ENCODE results near the gene C5AR2. TPM values are rescaled to one million over a fixed set of nuclear protein-coding genes. Genes with fewer than 3 reads are reported as not detected.
"Not testable (repeated sequence)": the region's sequence is repeated elsewhere in the genome, so short reads cannot be mapped to it uniquely, and the experiment has no call there.

Gene C5AR2
- not detected in 2 replicates for total RNA-seq (2014; rRNA removed; shearing (Covaris generic))

- H3K36me3 ChIP-seq, result no peaks in the 10 kb centered on the region
- no peak for DNase-seq
- H3K4me1 ChIP-seq, result no peaks in the 10 kb centered on the region
- H3K27me3 ChIP-seq, result peaks cover 4% of the 10 kb centered on the region; the same call in 1 of the 2 replicates
- H3K27ac ChIP-seq, result no peak within 1 kb of the TSS
- H3K4me3 ChIP-seq, result no peak within 1 kb of the TSS
- H3K9me3 ChIP-seq (replicated peaks), result no peaks in the 10 kb centered on the region
Observed at GRCh38 chr19:47331931-47332547, at the start of gene C5AR2. Gene C5AR2 (plus strand): TSS chr19:47332175. CDS start chr19:47340800, 8,625 bp downstream.

- H3K27me3 ChIP-seq, result no peaks in the 10 kb centered on the region
- no peaks in the 10 kb centered on the region; the same call in 1 of the 2 replicates for H3K4me1 ChIP-seq
- no peaks in the 10 kb centered on the region for H3K9me3 ChIP-seq (replicated peaks)
- no peak overlapping the region for H3K27ac ChIP-seq
- H3K36me3 ChIP-seq, result no peaks in the 10 kb centered on the region
- DNase-seq, result no peak
- no peak overlapping the region for H3K4me3 ChIP-seq
Observed at GRCh38 chr19:47283405-47284059, 48.4 kb upstream of the C5AR2 start.

GRCh38 chr19:47284324-47284899, 47.6 kb upstream of the C5AR2 start:
- no peaks in the 10 kb centered on the region for H3K36me3 ChIP-seq
- H3K4me1 ChIP-seq, result peaks cover 8% of the 10 kb centered on the region
- DNase-seq, result peak; percentile 47 to 75
- no peaks in the 10 kb centered on the region for H3K9me3 ChIP-seq (replicated peaks)
- no peak overlapping the region for H3K4me3 ChIP-seq
- no peaks in the 10 kb centered on the region for H3K27me3 ChIP-seq
- H3K27ac ChIP-seq, result no peak overlapping the region

- DNase-seq, result peak; percentile 77 to 90
- H3K4me3 ChIP-seq, result no peak overlapping the region
- no peaks in the 10 kb centered on the region for H3K27me3 ChIP-seq
- no peaks in the 10 kb centered on the region for H3K36me3 ChIP-seq
- H3K27ac ChIP-seq, result no peak overlapping the region
- H3K4me1 ChIP-seq, result no peaks in the 10 kb centered on the region
- no peaks in the 10 kb centered on the region for H3K9me3 ChIP-seq (replicated peaks)
Observed at GRCh38 chr19:47296036-47296435, 35.9 kb upstream of the C5AR2 start.

- not testable (repeated sequence) for DNase-seq; H3K4me3 ChIP-seq; H3K27ac ChIP-seq; H3K36me3 ChIP-seq; H3K9me3 ChIP-seq (replicated peaks); H3K4me1 ChIP-seq; H3K27me3 ChIP-seq
Observed at GRCh38 chr19:47300867-47301266, 31.1 kb upstream of the C5AR2 start.

GRCh38 chr19:47302249-47302648, 29.7 kb upstream of the C5AR2 start:
- no peak for DNase-seq

GRCh38 chr19:47303966-47304365, 28.0 kb upstream of the C5AR2 start:
- peaks cover 2% of the 10 kb centered on the region; the same call in 1 of the 2 replicates for H3K4me1 ChIP-seq
- DNase-seq, result no peak
- no peaks in the 10 kb centered on the region for H3K36me3 ChIP-seq
- H3K4me3 ChIP-seq, result no peak overlapping the region
- no peaks in the 10 kb centered on the region for H3K9me3 ChIP-seq (replicated peaks)
- no peaks in the 10 kb centered on the region for H3K27me3 ChIP-seq
- H3K27ac ChIP-seq, result no peak overlapping the region

More at GRCh38 chr19:47302249-47302648, 29.7 kb upstream of the C5AR2 start:
- Histone ChIP-seq H3K4me3 (no peak overlapping the region), H3K36me3 (no peaks in the 10 kb centered on the region), H3K9me3 (replicated peaks) (no peaks in the 10 kb centered on the region), H3K27me3 (no peaks in the 10 kb centered on the region), H3K4me1 (no peaks in the 10 kb centered on the region), H3K27ac (no peak overlapping the region)

- H3K27ac ChIP-seq, result no peak overlapping the region
- no peaks in the 10 kb centered on the region for H3K36me3 ChIP-seq
- DNase-seq, result peak; percentile 61 to 85
- no peaks in the 10 kb centered on the region for H3K9me3 ChIP-seq (replicated peaks)
- peaks cover 4% of the 10 kb centered on the region; the same call in 1 of the 2 replicates for H3K4me1 ChIP-seq
- H3K4me3 ChIP-seq, result no peak overlapping the region
- H3K27me3 ChIP-seq, result no peaks in the 10 kb centered on the region
Observed at GRCh38 chr19:47305309-47305751, 26.6 kb upstream of the C5AR2 start.

- Histone ChIP-seq H3K27me3 (no peaks in the 10 kb centered on the region), H3K4me1 (peaks cover 4% of the 10 kb centered on the region; the same call in 1 of the 2 replicates), H3K36me3 (no peaks in the 10 kb centered on the region), H3K4me3 (no peak overlapping the region), H3K27ac (no peak overlapping the region), H3K9me3 (replicated peaks) (no peaks in the 10 kb centered on the region)
- no peak for DNase-seq
Observed at GRCh38 chr19:47306303-47306702, 25.7 kb upstream of the C5AR2 start.

GRCh38 chr19:47309038-47309437, 22.9 kb upstream of the C5AR2 start:
- Histone ChIP-seq H3K36me3 (no peaks in the 10 kb centered on the region), H3K27ac (no peak overlapping the region), H3K4me1 (peaks cover 4% of the 10 kb centered on the region; the same call in 1 of the 2 replicates), H3K27me3 (no peaks in the 10 kb centered on the region), H3K9me3 (replicated peaks) (no peaks in the 10 kb centered on the region), H3K4me3 (no peak overlapping the region)
- DNase-seq, result no peak

- H3K9me3 ChIP-seq (replicated peaks), result no peaks in the 10 kb centered on the region
- no peak within 1 kb of the TSS for H3K27ac ChIP-seq
- DNase-seq, result no peak
- H3K4me1 ChIP-seq, result peaks cover 4% of the 10 kb centered on the region; the same call in 1 of the 2 replicates
- no peaks in the 10 kb centered on the region for H3K36me3 ChIP-seq
- H3K4me3 ChIP-seq, result no peak within 1 kb of the TSS
- no peaks in the 10 kb centered on the region for H3K27me3 ChIP-seq
Observed at GRCh38 chr19:47309608-47310007, 22.4 kb upstream of the C5AR2 start, which contains the start of gene C5AR1. Gene C5AR1 (plus strand): TSS chr19:47309861. CDS start chr19:47309896, 35 bp downstream.

GRCh38 chr19:47310323-47310722, 21.7 kb upstream of the C5AR2 start:
- H3K9me3 ChIP-seq (replicated peaks), result no peaks in the 10 kb centered on the region
- no peak overlapping the region for H3K4me3 ChIP-seq
- no peak for DNase-seq
- H3K4me1 ChIP-seq, result peaks cover 4% of the 10 kb centered on the region; the same call in 1 of the 2 replicates
- H3K27ac ChIP-seq, result no peak overlapping the region
- H3K36me3 ChIP-seq, result no peaks in the 10 kb centered on the region
- H3K27me3 ChIP-seq, result no peaks in the 10 kb centered on the region

GRCh38 chr19:47310819-47311218, 21.2 kb upstream of the C5AR2 start:
- peaks cover 4% of the 10 kb centered on the region; the same call in 1 of the 2 replicates for H3K4me1 ChIP-seq
- H3K27ac ChIP-seq, result no peak overlapping the region
- no peaks in the 10 kb centered on the region for H3K36me3 ChIP-seq
- peak; percentile 67 to 72 for DNase-seq
- H3K4me3 ChIP-seq, result no peak overlapping the region
- H3K9me3 ChIP-seq (replicated peaks), result no peaks in the 10 kb centered on the region
- no peaks in the 10 kb centered on the region for H3K27me3 ChIP-seq

- no peak for DNase-seq
- H3K4me3 ChIP-seq, result no peak overlapping the region
- H3K27me3 ChIP-seq, result no peaks in the 10 kb centered on the region
- H3K9me3 ChIP-seq (replicated peaks), result no peaks in the 10 kb centered on the region
- peaks cover 4% of the 10 kb centered on the region; the same call in 1 of the 2 replicates for H3K4me1 ChIP-seq
- H3K27ac ChIP-seq, result no peak overlapping the region
- H3K36me3 ChIP-seq, result no peaks in the 10 kb centered on the region
Observed at GRCh38 chr19:47312366-47313006, 19.5 kb upstream of the C5AR2 start.

Measured in SJCRH30 (cell line).